HG02588 (cell line): ENCODE results near the gene RPP25L.

Experiments used
- ATAC-seq: cut with Tn5 transposase; IDR thresholded peaks from one replicate; pipeline ENCODE4 v1.9.1; 2021; ENCODE audit warnings: mild to moderate bottlenecking, moderate library complexity; ENCODE audit not compliant: unreplicated experiment

Gene RPP25L

DNA sequence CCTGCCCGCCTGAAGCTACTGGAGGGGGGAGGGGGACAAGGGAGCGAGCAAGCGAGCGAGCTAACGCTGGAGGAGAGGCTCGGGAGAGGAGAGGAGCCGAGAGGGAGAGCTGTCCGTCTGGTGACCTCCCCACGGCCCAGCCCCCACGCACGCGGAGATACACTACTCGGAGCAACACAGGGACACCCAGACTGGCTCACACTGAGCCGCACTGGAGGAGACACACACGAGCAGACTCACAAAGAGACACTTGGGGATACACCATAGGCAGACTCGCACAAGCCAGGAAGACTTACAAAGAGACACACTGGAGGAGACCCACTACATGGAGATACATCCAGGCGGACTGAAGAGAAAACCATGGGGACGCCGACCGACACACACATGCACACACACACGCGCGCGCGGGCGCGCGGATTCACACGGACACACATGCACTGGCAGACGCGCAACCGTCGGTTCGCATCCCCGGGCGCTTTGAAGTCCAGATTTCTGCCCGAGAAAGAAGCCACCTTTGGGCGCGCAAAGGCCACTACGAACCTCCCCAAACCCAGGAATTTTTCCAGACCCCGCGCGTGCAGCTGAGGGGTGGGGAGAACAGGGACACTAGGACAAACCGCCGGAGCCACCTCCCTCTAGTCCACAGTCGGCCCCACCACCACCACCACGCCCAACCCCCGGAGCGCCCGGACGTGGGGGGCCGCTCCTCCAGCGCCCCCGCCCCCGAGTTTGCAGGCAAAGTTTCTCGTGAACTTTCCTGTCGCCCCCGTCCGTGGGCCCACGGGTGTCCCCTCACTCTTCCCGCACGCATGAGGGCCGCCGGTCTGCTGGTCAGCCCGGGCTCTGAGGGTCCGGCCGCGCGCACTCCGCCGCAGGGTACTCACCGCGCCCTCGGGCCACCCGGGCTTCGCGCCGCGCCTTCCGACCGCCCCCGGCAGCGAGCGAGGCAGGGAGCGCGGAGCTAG is 22.9 kb downstream of the RPP25L start:
- no peak for ATAC-seq

DNA sequence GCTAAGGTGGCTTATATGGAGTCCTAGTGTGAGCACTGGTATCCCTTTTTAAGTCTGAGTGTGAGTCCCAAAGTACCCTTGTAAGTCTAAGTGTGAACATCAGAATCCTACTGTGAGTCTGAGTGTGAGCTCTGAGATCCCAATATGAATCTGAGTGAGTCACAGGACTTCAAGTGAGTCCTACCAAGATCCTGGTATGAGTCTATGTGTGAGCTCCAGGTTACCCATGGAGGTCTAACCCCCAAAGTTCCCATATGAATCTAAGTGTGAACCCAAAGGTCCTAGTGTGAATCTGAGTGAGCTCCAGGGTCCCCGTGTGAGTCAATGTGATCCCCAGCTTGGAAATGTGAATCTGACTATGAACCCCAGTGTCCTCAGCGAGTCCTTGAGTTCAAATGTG is 24.6 kb downstream of the RPP25L start:
- no peak for ATAC-seq

DNA sequence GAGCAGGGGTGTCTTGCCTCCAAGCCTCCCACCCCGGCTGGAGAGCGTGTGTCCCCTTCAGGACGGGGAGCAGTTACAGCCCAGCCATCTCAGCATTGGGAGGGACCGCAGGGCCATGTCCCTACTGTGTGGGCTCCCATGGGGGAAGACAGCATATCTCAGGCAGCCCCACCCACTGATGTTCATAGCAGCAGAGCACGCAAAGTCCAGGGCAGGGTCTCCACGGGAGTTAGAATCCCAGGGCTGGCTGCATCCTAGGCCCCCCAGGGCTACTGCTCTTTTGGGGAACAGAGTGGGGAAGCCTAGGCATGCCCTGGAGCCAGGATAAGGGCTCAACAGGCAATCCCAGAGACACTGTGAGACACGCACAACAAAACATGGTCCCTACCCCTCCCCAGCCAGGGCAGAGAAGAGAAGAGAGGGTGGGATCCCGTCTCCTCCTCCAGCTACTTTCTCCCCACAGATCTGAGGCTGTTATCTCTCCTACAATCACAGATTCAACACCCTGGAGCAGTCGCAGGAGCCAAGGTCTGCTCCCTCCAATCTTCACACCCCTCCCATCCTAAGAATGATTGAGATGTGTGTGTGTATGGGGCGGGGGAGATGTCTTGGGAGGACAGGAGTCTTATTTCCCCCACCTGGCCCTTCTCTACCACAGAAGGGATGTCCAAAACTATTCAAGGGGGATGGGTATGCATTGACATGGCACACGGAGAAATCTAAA is 25.8 kb downstream of the RPP25L start:
- no peak for ATAC-seq

DNA sequence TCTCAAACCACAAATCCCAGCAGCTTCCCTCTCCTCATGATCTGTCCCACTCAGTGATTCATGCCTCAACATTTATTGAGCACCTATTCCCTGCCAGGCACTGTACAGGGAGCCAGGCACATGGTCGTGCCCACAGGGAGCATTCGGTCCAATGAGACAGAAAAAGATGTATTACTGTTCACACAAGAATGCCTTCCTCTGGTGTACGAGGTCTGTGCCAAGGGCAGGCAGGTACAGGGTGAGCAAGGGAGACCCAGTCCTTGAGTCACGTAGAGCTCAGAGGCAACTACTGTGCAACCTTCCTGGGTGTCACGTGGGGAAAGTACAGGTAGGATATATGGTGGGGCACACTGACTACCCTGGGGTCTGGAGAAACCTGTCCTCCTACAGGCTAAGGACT is 26.9 kb downstream of the RPP25L start:
- ATAC-seq: no peak

DNA sequence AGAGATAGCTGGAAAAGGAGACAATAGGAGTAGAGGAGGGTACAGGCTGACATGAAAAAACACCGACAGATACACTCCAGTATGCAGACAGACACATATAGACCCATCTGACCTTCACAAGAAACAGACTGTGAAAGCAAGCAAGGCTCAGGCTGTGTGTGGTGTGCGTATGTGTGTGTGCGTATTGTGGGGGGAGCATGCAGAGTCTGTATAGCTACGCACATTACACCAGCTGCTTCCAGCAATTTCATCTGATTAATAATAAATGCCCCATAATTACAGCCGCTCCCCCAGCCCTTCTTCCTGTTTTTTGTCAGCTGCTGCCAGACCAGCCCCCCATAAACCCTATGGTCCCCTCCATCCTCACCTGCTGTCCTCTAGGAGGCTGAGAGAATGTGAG is 29.1 kb downstream of the RPP25L start:
- ATAC-seq: no peak

DNA sequence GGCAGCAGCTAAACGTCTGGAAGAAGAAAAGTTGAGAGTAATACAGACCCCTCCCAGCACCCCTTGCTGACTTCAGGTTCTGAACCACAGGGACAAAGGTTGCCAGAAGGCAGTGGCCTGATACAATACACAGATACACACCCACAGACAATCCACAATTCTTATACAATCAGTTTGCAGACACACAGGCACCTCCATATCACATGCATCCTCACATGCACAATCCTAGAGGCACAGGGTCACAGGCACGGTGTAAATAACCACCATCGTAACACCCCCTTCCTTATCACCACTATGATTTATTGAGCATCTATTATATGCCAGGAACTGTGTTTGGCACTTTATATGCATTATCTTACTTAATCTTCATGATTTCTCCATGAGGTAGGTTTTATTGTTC is 30.6 kb downstream of the RPP25L start:
- ATAC-seq: no peak

DNA sequence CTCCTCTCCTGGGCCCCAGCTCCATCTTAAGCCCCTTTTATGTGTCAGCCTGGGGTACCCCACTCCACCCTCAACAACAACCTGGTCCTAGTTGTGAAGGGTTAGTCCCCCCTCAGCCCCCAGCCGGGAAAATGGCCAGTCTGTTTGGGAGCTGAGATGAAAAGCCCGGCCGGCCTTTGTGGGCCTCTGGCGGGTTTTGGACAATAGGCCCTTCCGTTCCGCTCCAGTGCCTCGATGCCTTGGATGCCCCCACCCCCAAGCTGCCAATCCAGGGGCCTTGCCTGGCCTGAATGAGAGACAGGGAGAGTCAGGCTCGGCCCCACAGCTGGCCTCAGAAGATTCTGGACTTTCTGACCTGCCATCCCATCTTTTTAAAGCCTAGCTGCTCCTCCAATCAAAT is 31.5 kb downstream of the RPP25L start:
- ATAC-seq: no peak

DNA sequence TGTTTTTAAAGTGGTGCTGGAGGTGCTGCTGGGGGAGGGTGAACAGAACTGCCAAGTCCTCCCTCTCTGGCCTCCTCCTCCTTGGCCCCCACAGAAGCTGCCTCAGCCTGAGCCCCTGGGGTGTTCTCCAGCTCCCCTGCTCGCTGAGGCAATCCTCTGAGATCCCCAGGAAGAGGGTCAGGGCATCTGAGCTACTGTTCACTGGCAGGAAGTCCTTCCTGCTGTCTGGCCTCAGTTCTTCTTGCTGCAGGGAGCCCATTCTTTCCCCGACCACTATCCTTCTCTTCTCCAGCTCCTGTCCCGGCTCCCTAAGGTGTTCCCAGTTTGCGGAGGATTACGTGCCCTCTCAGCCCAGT is 32.1 kb downstream of the RPP25L start:
- ATAC-seq: no peak

DNA sequence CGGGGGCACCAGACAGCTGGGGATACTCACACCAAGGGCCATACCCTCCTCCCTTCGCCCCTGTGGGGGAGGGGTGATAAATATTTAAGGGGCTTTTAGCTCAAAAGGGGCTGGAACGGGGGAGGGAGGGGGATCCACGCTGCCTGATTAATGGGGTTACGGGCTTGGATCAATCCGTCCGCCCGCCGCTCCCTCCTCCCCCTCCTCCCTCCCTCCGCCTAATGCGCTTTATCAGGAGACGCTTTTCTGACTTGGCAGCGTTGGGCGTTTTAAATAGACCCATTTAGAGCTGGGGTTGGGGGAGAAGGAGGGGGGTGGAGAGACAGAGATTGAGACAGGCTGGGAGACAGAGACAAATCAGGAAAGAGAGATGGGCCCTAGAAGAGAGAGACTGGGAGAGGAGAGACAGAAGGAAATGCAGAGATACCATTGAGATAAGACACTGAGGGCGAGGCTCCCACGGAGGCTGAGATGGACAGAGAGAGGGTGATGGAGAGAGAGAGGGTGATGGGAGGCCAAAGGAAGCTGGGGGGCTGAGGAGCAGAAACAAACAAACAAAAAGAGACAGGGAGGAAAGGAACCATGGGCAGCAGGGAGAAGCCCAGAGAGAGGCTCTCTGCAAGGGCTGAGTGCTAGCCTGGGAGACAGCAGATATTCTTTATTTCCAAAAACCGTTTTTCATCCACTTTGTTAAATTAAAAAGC is 32.6 kb downstream of the RPP25L start:
- ATAC-seq: no peak

DNA sequence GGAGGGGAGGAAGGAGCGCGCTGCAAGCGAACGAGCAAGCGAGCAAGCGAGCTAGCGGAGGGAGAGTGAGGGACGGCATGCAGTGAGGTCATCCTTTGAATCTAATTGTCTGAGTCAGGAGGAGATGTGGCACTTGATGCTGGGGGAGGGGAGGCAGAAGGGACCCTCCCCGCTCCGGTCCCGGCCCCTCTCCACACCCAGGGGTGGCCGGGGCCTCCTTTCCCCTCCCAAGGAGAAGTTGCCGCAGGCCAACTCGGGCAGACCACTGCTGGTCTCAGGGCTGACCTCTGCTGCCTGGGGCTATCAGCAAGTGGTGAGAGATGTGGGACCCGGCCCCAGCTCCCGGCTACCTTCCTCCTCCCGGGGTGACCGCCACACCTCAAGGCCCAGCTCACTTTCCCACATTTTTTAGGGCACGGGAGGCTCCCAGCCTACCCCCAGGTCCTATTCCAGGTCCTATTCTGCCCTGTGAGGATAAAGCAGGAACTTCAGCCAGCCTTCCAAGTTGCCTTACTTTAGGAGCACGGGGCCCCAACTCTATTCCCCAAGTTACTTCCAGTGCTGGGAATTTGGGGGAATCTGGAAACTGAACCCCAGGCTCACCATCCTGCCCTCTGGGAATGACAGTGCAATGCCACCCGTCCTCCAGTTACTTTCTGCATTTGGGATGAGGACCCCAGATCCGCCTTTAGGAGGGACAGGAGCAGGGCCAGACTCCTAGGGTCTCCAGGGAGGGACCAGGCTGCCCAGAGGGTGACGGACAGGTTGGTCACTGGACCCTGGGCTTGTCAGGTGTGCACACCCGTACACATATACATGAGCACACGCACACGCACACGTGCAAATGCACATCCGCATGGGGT is 33.4 kb downstream of the RPP25L start:
- ATAC-seq: no peak

DNA sequence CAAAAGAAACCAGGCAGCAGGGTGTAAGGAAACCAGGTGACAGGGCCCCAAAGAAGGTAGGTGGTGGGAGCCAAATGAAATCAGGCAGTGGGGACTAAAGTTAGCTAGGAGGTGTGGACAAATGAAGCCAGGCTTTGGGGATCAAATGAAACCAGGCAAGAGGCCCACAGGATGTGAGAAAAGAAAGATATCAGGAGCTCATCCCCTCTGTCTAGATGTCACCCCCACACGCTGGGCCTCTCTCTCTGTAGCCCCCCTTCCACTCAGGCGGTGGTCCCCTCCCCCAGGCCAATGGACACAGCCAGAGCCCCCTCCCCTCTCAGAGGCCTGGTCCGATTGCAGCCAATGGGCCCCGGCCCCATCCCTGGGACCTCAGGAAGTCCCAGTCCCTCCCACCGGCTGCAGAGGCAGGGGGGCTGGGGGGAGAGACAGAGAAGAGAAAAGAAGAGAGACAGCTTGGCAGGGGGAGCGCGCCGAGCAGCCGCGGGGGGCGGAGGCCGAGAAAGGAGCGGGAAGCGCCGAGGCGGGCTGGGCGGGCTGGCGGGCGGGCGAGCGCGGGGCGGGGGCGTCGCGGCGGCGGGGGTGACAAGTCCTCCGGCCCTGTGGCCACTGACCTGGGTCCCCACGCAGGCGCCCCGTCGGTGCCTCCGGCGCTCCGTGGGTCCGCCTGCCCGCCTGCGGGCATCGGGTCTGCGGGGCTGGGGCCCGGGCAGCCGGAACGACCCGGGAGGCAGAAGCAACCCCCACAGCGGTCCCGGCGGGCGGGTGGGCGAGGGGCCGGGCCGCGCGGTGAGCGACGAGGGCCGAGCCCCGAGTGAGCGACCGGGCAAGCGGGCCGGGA is 34.3 kb downstream of the RPP25L start:
- ATAC-seq: no peak

DNA sequence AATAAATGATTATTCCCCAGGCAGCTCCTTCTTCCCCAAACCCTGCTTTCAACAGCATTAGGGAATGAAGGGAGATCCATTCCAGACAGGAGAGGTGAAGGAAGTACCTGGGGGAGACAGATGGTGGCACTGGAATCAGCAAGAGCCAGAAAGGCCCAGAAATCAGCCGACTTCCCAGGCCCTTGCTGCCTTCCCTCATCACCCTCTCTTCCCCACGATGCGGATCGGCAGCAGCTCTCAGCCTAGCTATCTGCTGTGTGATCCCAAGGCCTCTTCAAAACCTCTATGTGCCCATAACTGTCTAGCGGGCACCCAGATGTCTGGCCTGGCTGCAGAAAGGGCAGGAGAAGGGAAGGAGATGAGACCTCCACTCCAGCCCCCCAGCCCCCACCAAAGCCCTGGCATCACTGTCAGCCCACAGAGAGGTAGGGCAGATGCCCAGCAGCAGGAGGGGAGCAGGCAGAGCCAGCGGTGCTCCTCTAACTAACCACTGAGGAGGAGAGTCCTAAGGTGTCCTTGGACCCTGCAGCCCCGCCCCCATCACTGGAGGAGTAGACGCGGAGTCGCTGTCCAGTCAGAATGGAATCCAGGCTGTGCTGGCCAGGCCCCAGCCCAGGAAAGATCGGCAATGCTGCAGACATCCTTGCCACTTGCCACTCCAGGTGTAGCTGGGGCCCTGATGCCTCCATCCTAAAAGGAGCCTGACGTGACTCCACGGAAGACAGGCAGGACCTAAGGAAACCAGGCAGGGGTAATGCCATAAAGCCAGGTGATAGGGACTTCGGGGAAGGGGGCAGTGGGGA is 35.1 kb downstream of the RPP25L start:
- ATAC-seq: no peak

DNA sequence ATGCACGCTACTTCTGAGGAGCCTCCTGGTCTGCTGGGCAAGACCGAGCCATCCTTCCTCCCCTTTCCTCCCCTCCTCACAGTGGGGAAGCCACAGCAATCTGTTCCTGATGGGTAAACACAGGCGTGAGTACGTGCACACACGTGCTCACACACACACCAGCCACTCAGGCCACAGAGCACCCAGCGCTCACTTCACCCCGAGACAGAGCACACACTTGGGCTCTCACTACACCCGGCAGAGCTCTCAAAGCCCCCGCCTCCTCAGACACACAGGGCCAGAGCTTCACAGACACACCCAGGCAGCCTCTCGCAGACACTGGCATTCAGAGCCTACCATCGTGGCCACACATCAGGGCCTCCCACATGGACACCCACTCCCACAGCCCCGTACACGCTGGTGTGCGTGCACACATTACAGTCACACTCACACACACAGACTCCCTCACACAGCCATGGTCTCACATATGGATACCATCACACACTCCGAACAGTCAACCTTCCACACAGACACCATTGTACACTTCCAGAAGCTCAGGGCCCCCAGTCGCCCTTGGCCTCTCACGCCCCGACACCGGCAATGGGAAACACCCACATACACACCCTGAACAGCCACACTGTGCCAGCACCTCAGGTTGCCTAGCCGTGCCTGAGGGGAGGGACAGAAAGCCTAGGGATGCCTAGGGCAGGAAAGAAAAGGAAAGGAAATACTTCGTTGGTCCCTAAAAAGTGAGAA is 35.9 kb downstream of the RPP25L start:
- ATAC-seq: no peak

DNA sequence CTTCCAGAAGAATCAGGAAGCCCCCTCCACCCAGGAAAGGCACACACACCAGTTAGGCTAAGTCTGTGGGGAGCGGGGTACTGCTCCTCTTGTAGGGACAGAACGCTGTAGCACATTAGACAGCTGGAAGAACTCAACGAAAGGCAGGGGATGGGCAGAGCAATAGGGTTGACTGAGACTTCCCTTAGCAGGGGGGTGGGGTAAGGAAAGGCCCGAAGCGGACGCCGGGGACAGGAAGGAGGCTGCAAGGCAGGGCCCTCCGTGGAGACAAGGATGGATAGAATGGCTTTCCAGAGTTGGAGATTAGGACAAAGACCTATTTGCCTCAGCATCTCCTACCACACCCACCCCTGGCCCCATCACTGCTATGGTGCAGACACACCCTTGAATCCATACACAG is 36.7 kb downstream of the RPP25L start:
- no peak for ATAC-seq

DNA sequence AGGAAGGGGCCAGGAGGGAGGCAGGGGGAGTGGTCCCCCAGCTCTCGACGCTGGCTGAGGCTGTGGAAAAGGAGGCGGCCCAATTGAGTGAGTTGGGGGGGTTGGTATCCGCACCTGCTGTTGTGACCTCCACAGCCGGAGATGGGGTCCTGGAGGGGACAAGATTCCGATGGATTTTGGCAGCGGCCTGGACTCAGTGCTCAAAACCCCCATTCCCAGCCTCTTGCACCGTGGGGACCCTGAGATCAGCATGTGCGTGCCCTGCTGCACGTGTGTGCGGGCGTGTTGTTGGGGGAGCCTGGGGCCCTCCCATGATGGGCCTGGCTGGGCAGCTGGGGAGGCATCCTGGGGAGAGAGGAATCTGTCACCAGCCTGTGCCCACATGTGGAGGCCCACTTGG is 37.3 kb downstream of the RPP25L start:
- ATAC-seq: no peak

DNA sequence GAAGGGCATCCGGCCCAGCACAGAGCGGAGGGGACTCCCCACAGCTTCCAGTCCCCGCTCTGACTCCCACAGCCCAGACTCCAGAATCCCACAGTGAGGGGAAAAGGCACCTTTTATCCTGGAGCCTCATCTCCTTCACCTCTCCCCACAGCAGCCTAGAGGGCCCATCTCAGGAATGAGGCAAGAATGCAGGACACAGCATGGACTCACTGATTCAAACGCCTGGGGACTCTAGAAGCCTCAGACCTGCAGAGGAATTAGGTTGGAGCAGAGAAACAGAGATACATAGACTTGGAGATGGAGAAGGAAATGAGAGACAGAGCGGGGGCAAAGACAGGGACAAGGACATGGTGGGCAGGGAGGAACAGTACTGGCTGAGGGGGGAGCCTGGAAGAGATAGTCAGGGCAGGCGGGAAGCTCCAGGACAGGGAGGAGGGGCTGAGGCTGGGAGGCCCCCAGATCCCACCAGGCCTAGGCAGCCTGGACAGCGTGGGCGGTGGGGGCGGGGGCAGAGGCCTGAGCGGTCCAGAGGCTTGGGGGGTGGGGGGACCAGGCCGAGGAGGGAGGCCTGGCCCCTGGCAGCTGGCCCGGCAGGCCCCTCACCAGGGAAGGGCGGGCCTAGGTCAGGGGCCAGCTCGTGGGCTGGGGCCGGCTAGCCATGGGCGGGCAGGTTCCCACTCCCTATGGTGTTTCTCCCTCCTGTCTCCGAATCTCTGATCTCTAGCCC is 38.1 kb downstream of the RPP25L start:
- no peak for ATAC-seq

DNA sequence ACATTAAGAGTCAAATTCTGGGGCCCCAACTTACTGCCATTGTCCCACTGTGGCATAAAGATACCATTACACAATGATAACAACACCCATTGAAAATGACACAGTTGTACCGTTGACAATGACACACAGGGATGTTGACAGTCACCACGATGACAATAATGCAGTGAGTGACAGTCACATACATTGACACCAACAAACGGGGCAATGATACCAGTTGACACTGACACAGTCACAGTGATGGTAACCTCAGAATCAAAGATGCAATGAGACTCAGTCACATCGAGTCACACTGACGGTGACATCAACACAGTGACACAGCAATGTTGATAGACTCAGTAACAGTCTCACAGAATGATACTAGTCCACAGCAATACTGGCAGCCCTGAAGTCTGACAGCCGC is 39.3 kb downstream of the RPP25L start:
- ATAC-seq: no peak

DNA sequence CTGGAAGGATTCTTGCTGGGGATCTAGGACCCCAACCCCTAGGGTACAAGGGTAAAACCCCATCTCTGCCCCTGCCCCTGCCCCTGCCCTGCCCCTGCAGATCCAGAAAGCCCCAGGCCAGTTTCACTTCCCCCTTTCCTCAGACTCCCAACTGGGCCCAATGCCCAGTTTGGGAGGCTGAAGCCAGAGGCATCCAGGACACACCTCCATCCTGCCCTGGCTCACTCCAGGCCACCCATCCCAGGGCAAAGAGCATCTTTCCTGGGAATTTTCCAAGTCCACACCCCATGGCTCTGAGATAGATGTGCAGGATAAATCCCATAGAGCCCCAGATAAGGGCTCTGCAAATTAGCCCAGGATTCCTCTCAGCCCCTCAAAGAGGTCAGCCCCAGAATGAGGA is 39.8 kb downstream of the RPP25L start:
- no peak for ATAC-seq
